GM19397 (cell line): ENCODE data around the gene GPR162.

Experiments used
- ATAC-seq: cut with Tn5 transposase; IDR thresholded peaks from one replicate; pipeline ENCODE4 v1.9.1; 2021; ENCODE audit warnings: mild to moderate bottlenecking, moderate library complexity; ENCODE audit not compliant: unreplicated experiment

The GPR162 gene

DNA sequence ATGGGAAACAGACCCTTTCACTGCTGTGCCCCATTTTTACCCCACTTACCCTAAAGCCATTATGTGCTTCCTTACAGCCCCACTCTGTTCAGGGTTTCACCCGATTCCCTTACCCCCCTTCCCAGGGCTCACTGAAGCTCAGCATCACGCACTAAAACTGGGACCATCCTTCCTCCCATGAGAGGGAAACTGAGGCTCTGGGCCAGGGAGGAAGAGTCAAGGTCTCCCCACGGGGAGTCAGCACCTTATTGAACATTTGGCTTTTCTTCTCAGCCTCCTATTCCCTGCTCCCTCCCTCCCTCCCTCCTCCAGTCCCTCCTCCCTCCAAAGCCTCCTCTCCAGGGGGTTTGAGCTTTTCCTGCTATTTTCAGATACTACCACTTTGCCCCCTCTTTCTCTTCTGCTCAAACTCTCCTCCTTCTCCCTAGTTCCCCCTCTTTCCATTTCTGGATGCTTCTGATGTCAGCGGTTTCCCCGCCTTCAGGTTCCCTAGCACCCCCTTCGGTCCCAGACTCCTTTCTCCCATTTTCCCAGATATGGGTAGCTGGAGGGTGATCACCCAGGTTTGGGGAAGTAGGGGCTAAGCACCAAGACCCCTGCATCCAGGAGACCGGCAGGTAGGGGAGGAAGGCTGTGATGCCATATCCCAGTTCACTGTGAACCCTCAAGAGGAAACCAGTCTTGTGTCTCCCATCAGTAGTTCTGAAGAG is 960 bp downstream of the GPR162 start:
- no peak for ATAC-seq

DNA sequence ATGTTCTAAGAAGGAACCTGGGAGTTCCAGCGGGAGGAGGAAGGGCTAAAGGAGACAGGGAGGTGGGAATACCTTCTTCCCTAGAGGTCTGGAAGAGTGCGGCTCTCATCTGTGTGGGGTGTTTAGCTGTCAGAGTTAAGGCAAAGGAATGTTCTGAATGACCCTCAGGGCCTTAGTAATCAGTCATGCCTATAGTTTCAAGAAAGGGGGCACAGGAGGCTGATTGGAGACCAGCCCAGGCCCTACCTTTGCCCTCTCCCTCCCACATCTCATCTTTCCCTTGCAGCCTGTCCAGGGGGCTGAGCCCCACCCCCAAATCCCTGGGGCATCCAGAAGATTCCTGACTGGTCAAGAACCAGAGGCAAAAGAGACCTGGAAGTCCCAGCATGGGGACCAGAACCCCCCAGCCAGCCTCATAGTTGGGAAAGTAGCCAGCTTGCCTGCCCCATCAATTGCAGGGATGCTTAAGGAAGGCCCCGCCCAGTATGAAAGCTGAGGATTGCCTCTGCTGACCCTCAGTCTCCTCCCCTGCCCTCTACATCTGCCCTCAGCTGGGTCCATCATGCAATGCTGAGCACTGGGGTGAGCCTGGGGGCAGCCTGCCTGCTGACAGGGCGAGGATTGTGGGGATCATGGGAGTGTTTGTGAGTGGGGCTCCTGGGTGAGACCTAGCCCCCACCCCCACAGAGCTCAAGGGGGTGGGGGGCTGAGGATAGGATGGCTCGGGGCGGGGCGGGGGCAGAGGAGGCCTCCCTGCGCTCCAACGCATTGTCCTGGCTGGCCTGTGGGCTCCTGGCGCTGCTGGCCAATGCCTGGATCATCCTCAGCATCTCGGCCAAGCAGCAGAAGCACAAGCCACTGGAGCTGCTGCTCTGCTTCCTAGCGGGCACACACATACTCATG is 1.8 kb downstream of the GPR162 start:
- no peak for ATAC-seq

DNA sequence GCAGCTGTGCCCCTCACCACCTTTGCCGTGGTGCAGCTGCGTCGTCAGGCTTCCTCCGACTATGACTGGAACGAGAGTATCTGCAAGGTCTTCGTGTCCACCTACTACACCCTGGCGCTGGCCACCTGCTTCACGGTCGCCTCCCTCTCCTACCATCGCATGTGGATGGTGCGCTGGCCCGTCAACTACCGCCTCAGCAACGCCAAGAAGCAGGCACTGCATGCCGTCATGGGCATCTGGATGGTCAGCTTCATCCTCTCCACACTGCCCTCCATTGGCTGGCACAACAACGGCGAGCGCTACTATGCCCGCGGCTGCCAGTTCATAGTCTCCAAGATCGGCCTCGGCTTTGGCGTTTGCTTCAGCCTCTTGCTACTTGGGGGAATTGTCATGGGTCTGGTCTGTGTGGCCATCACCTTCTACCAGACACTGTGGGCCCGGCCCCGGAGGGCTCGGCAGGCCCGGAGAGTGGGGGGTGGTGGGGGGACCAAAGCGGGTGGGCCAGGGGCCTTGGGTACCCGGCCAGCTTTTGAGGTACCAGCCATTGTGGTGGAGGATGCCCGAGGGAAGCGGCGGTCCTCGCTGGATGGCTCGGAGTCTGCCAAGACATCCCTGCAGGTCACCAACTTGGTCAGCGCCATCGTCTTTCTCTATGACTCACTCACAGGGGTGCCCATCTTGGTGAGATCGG is 2.6 kb downstream of the GPR162 start:
- ATAC-seq = no peak

DNA sequence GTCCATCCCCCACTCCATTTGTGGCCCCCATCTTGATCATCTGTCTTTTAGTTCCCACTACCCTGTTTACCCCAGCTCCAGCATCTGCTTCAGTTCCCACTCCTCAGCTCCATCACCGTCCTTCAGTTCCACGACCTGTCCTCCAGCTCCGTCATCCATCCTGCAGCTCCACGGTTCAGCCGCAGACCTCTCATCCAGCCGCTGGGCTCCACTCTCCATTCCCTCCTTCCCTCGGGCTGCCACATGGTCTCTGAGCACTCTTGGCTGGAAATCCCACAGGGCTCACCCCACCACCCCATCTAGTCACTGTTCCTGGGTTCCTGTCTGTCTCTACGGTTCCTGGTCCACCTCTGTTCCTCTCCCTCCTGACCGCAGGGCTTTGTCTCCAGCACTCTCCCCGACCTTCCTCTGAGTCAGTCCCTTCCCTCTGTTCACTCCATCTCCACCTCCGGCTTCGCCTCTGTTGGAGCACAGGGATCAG is 3.3 kb downstream of the GPR162 start:
- ATAC-seq = no peak

DNA sequence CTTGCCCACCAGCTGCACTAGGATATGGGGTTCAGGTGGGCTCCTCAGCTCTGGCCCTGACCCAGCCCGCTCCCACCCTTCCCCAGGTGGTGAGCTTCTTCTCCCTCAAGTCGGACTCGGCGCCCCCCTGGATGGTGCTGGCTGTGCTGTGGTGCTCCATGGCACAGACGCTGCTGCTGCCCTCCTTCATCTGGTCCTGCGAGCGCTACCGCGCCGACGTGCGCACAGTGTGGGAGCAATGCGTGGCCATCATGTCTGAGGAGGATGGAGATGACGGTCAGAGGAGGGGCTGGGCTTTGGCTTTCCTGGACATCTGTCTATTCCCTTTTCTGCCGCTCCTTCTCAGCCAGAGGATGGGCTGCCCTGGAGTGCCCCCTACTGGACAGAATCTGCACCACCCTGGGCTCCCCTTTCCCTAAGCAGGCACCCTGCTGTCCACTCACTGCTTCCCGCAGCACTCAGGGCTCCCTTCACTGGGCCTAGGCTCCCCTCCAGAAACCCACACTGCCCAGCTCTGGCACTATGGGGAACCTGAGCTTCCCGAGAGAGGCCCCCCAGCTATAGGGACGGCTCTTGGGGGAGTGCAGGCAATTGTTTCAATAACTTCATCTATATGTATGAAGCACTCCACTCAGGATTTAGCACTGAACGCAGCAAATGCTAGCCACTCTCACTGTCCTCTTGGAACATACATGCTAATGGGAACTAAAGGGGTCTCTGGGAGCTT is 3.9 kb downstream of the GPR162 start:
- no peak for ATAC-seq

DNA sequence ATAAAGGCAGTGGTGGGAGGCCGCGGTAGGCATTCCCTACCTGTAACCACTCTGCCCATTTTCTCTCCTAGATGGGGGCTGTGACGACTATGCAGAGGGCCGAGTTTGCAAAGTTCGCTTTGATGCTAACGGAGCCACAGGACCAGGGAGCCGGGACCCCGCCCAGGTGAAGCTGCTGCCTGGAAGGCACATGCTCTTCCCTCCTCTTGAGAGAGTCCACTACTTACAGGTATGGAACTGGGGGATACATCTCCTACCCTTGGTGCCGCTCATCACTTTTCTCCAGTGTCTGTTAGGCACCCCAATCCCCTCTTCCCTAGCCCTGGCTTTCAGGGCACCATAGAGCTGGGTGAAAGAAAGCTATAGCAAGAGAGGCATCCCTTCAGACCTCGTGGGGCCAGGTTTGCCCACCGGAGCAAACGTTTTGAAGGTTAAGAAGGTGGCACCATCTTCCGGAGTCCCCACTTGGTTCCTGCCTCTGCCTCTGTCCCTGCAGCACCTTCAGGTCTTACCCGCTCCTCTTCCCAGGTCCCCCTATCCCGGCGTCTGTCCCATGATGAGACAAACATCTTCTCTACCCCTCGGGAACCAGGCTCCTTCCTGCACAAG is 4.6 kb downstream of the GPR162 start:
- ATAC-seq = no peak

DNA sequence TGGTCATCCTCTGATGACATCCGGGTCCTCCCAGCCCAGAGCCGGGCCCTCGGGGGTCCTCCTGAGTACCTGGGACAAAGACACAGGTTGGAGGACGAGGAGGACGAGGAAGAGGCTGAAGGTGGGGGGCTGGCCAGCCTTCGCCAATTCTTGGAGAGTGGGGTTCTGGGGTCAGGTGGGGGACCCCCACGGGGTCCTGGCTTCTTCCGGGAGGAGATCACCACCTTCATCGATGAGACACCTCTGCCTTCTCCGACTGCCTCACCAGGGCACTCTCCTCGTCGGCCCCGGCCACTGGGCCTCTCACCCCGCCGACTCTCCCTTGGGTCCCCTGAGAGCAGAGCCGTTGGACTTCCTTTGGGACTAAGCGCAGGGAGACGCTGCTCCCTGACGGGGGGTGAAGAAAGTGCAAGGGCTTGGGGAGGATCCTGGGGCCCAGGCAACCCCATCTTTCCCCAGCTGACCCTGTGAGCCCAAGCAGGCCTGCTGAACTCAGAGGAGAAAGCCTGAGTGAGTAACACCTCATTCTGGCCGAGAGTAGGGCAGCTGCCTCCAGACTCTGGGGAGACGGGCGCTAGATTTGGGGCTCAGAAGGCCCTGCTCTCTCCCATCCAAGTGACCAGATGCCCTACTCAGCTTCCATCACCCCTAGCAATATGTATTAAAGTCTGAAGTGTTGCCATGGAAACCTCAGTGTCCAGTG is 5.3 kb downstream of the GPR162 start:
- no peak for ATAC-seq

DNA sequence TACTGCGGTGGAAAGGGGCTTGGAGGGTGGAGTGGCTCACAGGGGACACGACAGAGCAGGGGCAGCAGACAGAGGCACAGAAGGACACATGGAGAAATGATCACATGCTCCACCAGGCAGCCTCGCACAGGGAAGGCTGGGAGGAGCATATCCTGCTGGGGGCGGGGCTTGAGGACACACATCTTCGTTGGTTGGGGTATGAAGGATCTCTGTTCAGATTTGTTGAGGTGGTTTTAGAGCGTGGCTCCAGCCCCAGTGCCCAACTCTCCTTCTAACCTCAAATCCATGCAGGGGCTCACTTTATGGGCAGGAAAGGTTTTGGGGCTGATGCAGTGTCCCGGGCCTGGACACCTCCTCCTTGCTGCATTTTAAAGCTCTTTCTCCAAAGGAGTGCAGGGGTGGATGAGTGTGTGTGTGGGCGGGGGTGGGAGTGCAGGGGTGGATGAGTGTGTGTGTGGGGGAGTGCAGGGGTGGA is 5.9 kb downstream of the GPR162 start:
- no peak for ATAC-seq

DNA sequence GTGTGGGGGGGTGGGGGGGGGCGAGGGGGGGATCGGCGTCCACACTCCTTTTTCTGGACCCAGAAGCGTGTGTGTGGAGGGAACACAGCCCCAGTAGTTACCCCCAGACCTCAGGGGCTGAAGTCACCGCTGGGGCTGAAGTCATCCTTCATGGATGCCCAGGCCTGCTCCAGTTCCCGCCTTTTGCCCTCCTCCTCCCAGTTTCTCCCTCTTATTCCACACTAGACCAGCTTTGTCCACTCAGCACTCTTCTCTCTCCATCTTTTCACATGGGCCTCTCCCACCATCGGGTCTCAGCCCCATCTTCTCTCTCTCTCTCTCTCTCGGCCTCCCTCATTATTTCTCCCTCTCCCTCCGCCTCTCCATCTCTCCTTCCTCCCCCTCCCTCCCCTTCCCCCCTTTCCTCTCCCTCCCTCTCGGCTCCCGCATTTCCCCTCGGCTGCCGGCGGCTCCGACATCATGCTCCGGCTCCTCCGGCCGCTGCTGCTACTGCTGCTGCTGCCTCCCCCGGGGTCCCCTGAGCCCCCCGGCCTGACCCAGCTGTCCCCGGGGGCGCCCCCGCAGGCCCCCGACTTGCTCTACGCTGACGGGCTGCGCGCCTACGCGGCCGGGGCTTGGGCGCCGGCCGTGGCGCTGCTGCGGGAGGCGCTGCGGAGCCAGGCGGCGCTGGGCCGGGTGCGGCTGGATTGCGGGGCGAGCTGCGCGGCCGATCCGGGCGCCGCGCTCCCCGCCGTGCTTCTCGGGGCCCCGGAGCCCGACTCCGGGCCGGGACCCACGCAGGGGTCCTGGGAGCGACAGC is 6.6 kb downstream of the GPR162 start, which contains the start of gene P3H3:
P3H3 (plus strand) TSS at position 426 of the 799 bp plus-strand sequence; CDS start at position 460, 34 bp downstream.
- ATAC-seq = no peak

DNA sequence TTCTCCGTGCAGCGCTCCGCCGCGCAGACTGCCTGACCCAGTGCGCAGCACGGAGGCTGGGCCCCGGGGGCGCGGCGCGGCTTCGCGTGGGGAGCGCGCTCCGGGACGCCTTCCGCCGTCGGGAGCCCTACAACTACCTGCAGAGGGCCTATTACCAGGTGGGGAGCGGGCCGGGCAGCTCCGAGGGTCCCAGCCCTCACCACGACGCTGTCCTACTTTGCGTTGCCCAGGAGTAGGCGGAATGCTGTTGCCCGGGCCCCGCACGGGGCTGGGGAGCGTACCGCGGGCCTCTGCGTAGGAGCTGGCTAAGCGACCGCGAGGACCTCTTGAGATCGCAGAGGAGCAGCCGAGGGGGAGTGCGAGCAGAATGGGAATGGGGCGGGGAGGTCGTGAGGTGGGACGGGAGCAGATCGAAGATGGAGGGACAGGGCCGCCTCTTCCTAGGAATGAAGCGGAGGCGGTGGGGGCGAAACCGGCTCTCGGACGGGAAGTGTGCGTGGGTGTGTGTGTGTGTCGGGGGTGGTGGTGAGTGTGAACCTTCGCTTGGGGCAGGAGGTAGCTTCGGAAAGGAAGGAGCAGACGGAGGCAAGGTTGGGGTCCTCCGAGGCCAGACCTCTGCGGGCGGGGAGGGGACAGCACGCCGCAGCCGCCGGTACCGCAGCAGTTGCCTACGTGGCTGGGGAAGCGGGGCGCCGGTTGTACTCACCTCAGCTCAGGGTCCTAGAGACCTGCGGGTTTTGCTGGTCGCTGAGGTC is 7.3 kb downstream of the GPR162 start:
- ATAC-seq = no peak

DNA sequence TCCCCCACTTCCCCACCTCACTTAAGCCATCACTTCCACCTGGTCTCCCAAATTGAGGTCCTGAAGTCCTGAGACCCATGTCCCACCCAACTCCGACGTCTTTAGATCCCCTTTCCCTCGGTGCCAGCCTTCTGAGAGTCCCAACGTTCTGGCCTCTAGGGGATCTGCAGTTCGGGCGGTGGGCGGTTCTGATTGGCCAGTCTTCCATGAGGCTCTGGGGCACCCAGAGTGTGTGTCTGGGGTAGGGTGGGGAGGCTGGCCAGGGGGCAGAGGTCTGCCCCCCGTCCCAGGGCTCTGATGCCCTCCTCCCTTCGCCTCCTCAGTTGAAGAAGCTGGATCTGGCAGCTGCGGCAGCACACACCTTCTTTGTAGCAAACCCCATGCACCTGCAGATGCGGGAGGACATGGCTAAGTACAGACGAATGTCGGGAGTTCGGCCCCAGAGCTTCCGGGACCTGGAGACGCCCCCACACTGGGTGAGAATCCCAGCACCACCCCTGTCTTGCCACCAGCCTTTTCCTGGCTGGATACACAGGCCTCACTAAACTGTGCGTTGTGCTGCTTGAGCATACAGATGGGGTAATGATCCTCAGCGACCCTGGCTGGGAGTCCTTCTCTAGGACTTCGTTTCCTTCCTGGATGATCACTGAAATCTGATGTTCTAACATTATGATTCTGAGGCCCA is 8.1 kb downstream of the GPR162 start:
- ATAC-seq = no peak

DNA sequence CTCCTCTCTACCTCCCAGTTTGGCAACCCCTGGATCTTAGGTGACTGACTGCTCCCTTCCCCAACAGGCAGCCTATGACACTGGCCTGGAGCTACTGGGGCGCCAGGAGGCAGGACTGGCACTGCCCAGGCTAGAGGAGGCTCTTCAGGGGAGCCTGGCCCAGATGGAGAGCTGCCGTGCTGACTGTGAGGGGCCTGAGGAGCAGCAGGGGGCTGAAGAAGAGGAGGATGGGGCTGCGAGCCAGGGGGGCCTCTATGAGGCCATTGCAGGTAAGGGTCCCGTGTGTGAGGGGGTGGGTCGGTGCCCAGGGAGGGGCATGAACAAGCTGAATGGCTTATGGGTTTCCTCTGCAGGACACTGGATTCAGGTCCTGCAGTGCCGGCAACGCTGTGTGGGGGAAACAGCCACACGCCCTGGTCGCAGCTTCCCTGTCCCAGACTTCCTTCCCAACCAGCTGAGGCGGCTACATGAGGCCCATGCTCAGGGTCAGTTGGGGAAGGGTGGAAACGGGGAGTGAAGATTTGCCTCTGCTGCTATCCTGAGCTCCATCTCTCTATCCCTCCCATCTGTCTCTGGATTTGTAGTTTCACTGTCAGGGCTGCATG is 8.8 kb downstream of the GPR162 start:
- ATAC-seq = no peak

DNA sequence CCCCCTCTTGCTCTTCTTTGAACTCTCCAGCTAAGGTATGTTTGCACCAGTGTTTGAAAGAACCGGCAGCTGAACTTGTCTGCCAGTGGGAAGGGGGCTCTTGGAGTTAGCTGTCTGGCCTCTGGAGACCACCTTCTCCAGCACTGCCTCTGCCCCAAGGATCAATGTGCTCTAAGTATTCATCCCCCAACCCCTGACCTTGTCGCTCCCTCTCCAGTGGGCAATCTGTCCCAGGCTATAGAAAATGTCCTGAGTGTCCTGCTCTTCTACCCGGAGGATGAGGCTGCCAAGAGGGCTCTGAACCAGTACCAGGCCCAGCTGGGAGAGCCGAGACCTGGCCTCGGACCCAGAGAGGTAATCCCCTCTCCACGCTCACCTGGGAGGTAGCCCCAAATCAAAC is 9.4 kb downstream of the GPR162 start:
- no peak for ATAC-seq

DNA sequence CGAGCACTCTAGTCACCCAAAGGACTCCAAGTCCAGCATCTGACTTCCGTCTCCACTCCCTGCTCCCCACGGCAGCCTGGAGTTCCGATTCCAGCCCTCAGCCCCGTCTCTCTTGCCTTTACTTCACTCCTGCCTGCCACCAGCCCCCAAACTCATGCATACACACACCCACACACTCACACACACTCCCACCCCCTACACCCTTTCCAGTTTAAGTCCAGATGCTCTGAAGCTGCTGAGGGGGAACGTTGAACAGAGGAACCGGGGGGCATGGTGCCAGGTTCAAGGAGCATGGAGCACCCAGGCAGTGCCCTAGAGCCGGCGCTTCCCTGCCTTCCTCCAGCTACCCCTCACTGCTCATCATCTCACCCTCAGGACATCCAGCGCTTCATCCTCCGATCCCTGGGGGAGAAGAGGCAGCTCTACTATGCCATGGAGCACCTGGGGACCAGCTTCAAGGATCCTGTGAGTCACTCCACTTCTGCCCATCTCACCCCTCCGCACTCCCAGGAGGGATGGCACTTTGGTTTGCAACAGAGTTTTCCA is 9.9 kb downstream of the GPR162 start:
- no peak for ATAC-seq

DNA sequence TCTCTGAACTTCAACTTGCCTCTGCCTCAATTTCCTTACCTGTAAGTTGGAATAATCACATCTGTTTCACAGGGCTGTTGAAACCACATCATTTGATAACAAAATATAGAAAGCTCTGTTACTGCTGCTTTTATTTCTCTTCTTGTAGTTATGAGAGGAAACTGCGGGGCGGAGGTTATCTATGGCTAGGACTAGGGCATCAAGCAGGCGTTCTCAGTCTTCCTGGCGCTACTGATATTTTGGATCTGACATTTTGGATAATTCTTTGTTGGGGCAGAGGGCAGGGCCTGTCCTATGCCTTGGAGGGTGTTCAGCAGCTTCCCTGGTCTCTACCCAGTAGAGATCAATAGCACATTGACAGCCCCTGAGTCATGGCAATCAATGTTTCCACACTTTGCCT is 10.5 kb downstream of the GPR162 start:
- ATAC-seq = no peak

DNA sequence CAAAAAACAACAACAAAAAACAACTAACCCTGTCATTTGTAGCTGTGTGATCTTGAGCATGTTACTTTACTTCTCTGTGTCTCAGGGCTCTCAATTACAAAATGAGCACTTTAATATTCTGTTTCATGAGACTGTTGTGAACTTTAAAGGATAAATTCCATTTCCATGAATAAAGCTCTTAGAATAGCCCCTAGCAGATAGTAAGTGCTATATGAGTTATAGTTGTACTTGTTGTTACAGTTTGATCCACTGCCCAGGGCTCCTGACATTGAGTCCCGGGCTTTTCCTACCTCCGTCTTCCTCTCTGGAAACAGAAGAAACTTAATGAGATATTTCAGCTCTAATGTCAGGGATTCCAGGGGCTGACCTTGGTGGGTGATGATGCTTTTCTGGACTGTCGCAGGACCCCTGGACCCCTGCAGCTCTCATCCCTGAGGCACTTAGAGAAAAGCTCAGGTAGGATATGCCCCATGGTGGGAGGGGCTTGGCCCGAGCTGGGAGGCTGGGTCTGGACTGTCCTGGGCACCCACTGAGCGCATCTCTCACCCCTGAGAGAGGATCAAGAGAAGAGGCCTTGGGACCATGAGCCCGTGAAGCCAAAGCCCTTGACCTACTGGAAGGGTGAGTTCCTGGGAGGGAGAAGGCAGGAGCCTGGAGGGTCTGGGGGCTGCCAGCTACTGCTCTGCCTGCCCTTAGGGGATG is 11.7 kb downstream of the GPR162 start:
- ATAC-seq = no peak
